NCI-H524 (cell line): ENCODE results near the gene CFAP100.

Experiments used
- DNase-seq, 2 experiments: peaks; one replicate each; lab custom pipeline; 2025; lab: John Stamatoyannopoulos, UW

Gene CFAP100

DNA sequence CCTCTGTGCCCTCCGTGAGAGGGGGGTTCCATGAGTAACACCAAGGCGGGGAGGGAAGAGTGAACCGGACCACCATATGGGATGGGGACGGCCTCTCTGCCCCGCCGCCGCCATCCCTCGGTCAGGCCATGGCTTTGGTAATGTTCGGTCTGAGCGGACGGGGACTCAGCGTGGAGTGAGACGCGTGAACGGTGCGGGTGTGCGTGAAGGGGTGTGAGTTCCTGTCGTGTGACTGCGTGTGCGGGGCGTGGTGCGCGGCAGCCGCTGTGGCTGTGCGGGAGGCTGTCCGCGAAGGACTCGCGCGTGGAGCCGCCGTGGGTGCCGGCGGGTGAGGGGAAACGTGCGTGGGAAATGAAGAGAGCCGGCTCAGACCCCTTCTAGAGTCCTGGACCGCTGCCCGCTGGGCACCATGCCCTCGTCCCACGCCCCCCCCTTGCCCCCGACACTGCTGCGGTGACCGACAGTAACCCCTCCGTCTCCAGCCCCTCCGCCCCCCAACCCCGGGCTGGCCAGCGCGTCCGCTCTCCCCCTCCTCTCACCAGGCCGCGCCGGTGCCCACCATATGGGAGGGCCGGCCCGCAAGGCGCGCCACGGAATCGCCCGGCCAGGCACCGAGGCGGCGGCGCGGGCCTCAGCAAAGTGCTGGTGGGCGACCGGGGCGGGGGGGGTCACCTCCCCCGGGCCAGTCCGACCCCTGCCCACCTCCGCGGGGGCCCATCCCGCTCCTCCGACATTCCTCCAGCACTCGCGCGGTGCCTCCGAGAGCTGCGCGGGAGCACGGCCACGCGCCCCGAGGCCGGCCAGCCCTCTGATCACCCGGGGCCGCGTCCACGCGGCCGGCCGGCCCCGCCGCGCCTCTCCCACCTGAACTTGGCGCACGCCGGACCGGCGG, 38.1 kb upstream of the CFAP100 start:
- DNase-seq: no peak

DNA sequence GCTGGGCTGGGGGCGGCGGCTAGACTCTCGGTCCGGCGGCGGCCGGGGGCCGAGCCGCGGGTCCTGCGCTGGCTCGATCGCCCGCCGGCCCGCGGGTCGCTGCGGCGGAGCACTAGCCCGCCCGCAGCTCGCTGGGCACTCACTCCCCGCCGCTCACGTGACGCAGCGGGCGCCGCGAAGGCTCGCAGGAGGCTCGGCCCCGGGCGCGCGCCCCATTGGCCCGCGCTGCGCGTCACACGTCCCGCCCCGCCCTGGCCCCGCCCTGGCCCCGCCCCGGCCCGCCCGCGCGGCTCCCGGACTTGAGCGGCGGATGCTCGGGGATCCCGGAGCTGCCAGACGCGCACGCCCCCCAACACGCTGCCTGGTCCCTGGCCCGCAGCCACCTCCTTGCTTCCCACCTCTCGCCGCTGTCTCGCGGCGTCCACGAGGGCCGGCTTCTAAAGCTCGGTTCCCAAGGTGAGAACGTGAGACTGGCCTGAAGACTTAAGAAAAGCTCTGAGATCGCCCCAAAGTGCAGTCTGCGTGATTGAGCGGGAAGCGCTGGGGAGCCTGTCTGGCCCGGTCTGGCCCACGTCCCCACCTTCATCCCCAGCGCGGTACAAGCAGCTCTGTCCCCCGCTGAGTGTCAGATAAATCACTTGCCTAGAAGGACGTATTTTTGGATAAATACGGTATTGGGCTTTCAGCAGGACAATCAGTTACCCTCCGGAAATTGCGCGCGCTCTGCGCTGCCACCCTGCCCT, 37.2 kb upstream of the CFAP100 start, which contains the start of gene KLF15:
Gene KLF15 (minus strand): TSS at position 114 of the 743 bp plus-strand sequence. CDS start 4,486 bp downstream, outside the sequence.
- peak; percentile 65 to 88 for DNase-seq

GRCh38 chr3:126358038-126358815, 36.5 kb upstream of the CFAP100 start:
- DNase-seq: peak; percentile 87 to 93

GRCh38 chr3:126358816-126359181, 35.9 kb upstream of the CFAP100 start:
- no peak for DNase-seq

GRCh38 chr3:126360046-126360713, 34.5 kb upstream of the CFAP100 start:
- no peak for DNase-seq

DNA sequence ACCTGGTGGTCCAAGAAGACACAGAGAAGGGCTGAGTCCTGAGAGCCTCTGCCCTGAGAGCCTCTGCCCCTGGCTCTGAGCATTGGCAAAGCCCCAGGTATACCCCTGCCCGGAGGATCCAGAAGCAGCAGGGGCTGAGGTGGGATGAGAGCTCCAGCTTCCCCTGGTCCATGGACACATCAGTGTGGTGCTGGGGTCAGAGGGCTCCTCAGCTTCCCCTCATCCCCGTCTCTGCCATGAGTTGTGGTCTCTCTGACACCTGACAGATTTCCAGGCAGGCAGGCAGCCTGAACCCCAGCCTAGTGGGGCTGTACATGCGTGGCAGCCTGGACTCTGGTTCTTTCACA, 34.0 kb upstream of the CFAP100 start:
- DNase-seq: no peak

DNA sequence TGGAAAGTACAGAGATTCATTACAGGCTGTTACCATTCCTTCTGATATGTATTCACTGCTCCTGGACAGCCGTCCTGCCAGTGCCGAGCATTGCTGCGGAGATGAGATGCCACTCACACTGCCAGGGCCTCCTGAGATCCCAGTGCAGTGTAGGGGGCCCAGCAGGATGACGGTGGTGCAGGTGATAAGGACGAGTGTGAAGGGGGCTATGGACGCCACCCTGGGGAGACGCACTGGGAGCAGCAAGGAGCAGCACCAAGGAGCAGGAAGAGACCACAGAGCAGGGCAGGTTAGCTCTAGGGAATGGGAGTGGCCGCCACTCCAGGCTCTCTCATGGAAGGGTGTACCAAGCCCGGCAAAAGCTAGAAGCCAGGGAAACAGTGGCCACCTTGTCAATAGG, 33.5 kb upstream of the CFAP100 start:
- DNase-seq: no peak

DNA sequence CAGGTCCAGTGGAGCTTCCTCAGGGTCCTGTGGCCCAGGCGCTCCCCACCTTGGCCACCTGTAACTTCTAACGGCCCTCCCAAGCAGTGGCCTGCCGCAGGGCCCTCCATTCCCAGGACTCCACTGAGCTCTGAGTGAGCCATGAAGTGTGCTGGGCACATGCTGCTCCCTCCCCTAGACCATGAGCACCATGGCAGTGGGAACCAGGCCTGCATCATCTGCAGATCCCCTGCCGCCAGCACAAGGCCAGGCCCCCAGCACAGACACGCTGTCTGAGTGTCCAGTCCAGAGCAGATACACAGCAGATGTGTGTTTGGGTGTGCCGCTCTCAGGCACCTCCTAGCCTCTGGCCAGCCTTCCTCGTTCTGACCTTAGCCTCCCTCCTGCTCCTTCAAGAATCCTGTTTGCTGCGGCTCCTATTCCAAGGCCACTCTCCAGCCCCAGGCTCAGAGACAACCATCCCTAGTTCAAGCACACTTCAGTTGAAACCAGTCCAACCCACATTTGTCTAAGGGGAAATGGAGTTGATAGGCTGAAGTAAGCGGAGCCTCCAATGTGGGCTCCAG, 30.5 kb upstream of the CFAP100 start:
- no peak for DNase-seq

GRCh38 chr3:126364731-126365301, 29.9 kb upstream of the CFAP100 start:
- DNase-seq: no peak

DNA sequence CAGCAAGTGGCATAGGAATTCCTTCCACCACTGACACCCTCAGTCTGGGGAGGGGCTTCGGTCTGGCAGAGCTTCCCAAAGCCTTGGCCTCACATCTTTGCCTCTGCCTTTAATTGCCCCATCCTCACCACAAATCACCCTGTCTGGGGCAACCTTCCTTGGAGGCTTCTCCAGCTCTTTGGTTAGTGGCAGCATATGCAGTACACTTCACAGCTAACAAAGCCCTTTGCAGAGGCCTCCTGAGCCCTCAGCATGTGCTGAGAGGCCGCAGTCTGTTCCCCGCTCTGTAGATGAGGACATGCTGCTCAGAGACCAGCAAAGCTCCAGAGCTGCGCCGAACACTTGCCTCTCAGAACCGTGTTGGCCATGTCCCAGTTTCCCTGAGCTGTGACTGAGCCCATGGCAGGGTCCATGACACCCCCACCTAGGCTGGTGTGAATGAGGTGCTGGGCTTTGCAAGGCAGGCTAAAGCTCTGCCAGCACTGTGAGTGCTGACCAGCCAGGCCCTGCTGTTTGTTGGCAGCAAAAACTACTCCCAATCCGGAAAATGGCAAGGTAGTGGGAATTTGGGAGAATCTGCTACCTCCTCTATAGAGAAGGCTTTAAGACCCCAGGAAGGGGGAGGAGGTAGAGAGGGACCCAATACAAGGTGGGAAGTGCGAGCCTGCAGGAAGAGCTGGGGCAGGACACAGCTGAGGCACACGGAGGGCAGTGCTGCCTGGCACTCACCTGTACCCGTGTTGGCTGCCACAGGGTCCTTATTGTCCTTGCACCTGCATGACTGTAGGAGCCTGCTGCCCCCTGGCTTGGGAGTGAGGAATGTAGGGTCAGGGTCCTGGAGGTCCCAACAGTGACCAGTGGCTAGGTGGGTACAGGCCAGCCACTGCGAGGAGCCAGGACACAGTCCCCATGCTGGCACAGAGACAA, 29.1 kb upstream of the CFAP100 start:
- no peak for DNase-seq

GRCh38 chr3:126367316-126367805, 27.3 kb upstream of the CFAP100 start:
- no peak for DNase-seq

- DNase-seq: no peak
Observed at GRCh38 chr3:126369490-126369889, 25.2 kb upstream of the CFAP100 start.

DNA sequence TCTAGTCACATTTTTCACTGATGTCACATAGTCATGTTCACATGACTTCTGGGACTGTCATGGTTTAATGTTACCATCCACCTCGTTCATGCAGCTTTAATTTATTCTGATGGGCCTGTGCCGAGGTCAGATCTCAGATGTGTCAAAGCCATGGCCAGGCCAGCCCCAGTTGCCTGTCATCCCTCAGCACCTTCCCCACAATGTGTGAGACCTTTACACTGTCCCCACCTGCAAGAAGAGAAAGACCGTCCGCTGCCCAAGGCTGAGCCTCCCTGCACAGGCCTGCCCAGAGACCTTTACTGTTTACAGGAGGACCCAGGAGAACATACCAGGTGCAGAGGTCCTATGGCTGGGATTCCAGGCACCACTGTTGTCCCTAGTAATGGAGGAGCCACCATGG, 24.7 kb upstream of the CFAP100 start:
- no peak for DNase-seq

- DNase-seq: no peak
Observed at GRCh38 chr3:126370606-126371005, 24.1 kb upstream of the CFAP100 start.

GRCh38 chr3:126371096-126371705, 23.5 kb upstream of the CFAP100 start:
- no peak for DNase-seq

DNA sequence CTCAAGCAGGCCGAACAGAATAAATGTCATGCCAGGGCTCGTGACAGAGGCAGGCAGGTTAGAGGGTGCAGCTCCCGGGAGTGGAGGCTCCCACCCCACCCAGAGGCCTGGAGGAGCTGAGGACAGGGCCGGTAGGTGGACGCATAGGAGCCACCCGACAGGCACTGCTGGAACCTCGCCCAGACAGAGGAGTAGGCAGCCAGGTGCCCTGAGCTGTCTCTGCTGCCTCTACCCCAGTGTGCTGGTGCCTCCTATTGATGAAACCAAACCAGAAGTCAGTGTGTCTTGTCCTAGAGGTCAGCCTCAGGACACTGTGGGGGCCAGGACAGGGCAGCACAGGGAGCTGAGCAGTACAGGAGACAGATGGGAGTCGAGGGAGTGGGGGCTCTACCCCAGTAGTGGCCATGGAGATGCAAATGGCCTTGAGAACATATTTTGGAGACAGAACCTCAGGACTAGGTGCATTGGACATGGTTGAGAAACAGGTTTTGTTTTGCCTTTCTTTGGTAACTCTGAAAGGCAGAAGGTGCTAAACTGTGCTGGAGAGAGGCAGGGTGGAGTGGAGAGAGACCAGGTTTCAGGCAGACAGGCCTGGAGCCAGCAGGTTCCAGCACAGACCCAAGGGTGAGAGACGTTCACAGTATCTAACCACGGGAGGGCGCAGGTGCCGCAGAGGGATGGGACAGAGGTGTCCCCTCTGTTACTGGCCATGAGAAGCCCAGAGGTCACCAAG, 22.1 kb upstream of the CFAP100 start:
- no peak for DNase-seq

GRCh38 chr3:126373146-126373613, 21.5 kb upstream of the CFAP100 start:
- no peak for DNase-seq
